ENCODE measurements around the gene MED27.
"Not testable (repeated sequence)": the region's sequence is repeated elsewhere in the genome, so short reads cannot be mapped to it uniquely, and the experiment has no call there.

The MED27 gene

GRCh38 chr9:132012704-132013357 lies 66.8 kb downstream of the MED27 start:
- no peak for DNase-seq

DNA sequence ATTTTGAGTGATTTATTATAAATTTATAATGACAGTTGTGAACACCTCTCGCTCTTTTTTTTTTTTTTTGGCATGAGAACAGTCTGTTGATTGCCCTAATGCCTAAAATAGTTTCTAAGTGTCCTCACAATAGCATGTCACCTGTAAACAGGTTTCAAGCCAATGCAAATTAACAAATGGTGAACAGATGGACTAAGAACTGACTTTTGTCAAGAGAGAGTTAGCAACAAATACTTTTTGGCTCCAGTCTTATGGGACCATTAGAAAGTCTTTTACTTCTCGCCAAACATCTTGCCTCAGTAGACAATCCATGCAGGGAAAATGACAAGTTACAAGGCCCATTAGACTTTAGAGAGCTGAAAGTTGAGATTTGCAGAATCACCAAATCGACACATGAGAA lies 67.8 kb downstream of the MED27 start:
- DNase-seq, result no peak

DNA sequence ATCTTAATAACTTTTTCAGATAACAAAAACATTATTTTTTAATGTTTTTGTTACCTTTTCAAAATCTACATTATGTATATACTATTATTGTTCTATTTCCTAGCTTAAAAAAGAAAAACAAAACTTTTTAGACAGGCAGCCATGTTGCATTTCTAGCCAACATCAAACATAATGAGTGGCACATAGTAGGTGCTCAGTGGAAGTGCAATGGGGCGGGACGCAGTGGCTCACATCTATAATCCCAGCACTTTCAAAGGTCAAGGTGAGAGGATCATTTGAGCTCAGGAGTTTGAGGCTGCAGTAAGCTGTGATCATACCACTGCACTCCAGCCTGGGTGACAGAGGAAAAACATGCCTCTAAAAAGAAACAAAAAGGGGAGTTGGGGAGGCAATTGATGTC lies 68.4 kb downstream of the MED27 start:
- DNase-seq, result no peak

GRCh38 chr9:132010201-132010600 lies 69.5 kb downstream of the MED27 start:
- not testable (repeated sequence) for DNase-seq

DNA sequence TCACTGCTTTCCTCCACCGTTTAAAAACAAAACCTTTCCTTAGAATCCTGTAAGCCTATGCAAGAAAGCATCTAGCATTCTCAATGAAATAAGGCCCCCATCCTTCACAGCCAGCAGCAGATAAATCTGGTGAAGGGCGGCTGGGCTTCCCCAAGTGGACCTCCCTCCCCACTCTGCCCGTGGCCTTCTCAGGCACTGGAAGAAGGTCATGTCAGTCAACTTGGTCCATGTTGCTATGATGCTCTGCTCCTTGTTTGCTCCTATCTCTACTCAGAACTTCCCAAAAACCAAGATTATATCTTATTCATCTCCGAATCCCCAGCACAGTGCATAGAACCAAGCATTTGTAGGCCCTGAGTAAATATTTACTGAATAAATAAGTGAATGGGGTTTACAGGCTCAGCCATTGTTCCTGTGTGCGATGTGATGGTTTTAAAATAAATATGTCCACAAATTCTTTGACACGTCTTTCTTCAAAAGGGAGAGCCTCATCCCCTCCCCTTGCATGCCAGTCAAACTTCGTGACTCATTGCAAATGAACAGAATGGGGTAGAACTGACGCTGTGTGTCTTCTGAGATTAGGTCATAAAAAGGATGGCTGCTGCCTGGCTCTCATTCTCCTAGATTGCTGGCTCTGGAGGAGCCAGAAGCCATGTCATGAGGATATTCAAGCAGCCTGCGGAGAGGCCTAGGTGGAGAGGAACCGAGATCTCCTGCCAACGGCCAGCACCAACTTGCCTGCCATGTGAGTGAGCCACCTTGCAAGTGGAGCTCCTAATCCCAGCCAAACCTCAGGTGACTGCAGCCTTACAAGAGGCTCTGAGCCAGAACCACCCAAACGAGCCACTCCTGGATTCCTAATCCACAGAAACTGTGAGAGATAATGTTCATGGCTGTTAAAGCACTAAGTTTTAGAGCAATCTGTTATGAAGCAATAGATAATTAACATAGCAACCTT lies 70.5 kb downstream of the MED27 start:
- DNase-seq, result no peak

DNA sequence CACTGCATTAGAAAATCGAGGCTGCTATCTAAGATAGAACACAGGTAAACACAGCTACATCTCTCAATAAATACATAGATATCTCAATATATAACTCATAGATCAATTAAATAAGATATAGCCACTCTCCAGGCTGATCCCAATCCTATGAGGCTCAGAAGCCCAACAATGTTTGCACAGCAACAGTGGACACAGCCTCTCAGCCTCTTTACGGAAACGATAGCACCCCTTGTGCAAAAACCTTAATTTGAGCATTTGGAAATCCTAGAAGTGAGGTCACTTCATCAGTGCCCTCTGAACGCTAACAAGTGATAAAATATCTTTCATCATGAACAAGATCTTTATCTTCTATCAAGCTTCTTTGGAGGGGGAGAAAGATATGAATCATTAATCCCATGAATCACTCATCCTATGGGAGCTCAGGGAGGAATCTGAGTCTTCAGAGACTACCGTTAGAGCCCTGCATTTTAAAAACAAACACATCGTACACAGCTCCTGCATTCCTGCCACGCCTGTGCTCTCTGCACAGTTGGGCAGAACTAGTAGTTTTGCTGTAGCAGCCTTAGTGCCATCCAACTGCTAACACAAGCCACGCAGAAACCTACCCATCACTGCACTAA lies 71.4 kb downstream of the MED27 start:
- no peak for DNase-seq

GRCh38 chr9:132007371-132008025 lies 72.2 kb downstream of the MED27 start:
- DNase-seq, result no peak

- DNase-seq, result no peak
These were observed 72.8 kb downstream of the MED27 start for GRCh38 chr9:132006677-132007370.

GRCh38 chr9:132005899-132006298 lies 73.8 kb downstream of the MED27 start:
- no peak for DNase-seq

DNA sequence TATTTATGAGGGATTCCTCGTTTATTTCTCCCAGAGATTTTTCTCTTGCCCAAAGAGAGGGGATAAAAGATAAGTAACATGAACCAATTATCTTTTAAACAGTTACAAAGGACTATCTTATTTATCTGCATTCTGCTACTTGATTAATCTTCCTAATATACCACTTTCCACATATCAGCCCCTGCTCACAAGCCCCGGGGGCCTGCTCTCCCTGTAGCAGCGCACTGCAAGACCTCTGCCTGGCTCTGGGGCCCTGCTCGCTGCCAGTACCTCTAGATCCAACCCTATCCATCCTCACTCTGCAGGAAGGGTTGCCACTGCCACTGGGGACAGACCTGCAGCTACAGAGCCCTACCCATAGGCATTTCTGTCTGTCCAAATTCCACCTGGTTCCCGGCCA lies 75.3 kb downstream of the MED27 start:
- DNase-seq, result no peak

GRCh38 chr9:132003896-132004295 lies 75.8 kb downstream of the MED27 start:
- no peak for DNase-seq

GRCh38 chr9:132003319-132003704 lies 76.4 kb downstream of the MED27 start:
- no peak for DNase-seq

- DNase-seq, result no peak
These were observed 76.9 kb downstream of the MED27 start for GRCh38 chr9:132002643-132003318.

DNA sequence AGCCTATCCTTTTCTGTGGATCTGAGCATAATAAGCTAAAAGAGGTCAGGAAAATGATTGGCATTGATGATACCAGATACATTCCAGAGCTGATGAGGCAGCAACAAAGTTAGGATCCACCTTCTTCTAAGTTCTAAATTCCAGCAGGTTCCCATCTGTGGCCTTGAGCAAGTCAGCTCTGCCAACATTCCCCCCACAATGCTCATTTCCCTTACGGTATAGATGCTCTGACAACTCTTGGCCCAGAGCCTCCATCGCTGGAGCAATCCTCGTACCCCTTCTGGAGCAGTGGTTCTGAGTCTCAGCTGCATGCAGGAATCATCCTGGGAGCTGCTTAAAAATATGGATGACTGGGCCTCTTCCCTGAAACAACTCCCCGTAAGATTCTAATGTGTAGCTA lies 78.1 kb downstream of the MED27 start:
- no peak for DNase-seq

GRCh38 chr9:132000659-132001058 lies 79.0 kb downstream of the MED27 start:
- no peak for DNase-seq

DNA sequence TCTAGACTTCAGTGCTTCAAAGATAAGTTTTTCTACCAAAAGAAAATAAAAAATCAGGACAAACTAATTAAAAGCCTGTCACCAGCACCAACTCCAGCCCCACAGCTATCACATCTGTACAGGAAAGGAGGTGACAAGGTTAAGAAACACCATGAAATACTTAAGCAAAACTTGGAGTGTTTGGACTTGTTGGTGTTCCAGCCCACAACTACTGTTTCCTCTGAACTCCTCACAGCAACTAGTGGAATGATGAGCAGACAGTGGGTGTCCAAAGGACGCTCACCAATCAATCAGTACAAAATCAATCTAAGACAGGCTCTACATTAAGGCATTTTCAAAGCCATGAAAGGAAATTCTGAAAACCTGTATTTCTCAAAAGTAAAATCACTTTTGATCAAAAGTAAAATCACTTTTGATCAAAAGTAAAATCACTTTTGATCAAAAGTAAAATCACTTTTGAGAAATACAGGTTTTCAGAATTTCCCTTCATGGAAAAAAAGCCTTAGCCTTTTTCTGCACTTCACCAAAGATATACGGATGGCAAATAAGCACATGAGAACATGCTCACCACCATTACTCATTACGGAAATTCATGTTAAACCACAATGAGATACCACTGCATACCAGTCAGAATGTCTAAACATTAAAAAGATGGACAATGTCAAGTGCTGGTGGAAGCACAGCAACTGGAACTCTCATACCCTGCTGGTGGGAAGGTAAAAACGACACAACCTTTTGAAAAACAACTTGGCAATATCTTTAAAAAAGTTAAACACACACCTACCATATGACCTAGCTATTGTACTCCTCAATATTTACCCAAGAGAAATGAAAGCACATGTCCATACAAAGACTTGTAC lies 79.7 kb downstream of the MED27 start:
- DNase-seq, result no peak

DNA sequence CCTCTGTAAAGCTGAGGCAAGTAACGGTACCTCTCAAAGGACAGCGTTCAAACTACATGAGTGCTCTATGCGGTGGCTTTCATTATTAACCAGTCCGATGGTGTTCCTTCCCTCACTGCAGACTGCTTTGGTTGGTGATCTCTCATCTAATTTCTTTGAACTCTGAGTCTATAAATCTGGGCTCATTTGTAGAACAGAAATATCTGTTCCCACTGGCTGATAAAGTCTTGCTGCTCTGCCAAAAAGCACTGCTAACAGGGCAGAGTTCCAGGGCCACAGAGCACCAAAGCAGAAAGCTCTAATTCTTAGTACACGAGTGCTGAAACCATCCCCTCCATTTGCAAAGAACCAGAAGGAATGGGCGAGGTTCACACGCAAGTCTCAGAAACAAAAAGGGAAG lies 81.9 kb downstream of the MED27 start:
- DNase-seq, result no peak

GRCh38 chr9:131997076-131997475 lies 82.6 kb downstream of the MED27 start:
- no peak for DNase-seq

- DNase-seq, result no peak
These were observed 84.3 kb downstream of the MED27 start for GRCh38 chr9:131995382-131995781.

DNA sequence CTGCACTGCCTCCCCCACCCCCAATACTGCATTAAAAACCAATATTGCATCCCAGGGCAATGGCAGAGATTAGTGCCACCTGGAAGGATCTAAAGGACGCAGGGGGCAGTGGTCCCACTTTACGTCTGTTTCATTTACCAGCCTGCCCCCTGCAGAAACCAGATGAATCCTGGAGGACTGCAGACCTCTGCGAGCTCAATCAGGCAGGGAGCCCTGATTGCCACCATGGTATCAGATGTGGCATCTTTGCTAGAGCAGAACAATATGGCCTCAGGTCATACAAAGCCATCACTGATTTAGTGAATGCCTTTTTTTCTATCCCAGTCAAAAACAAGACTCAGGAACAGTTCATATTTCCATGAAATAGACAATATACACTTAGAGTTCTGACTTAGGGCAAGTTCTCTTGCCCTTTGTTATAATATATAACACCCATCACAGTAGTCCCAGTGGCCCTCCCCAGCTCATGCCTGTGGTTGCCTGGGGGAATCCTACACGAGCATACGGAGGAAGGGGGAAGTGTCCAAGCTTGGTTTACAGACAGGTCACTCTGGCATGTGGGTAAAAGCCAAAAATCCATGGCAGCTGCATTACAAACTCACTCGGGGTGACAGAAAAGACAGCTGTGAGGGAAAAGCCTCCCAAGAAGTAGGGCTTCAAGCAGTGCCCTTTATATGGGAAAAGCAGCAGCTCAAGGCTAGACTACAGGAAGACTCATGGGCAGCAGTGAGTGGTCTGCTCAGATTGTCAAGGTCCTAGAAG lies 85.1 kb downstream of the MED27 start:
- DNase-seq, result no peak

All from activated effector memory CD4-positive, alpha-beta T cell treated with anti-CD3 and anti-CD28 coated beads, Interleukin-2, amount 50 U/mL, for 16 hours (primary cell).